Testis (tissue), 3 donors: ENCODE results near the gene C1RL. TPM values are rescaled to one million over a fixed set of nuclear protein-coding genes. Genes with fewer than 3 reads are reported as not detected.

Experiments
- DNase-seq: peaks from one replicate; pipeline ENCODE4 v3.0.0-alpha.2; 2019
- H3K27ac ChIP-seq, 2 donors: fragments of 200-600 bp; sonication (generic); one replicate each; pipeline ENCODE4 v1.5.1; 2019
- H3K27me3 ChIP-seq: fragments of 200-600 bp; sonication (generic); one replicate; pipeline ENCODE4 v1.5.1; 2019
- H3K36me3 ChIP-seq: fragments of 200-600 bp; sonication (generic); one replicate; pipeline ENCODE4 v1.5.1; 2017; ENCODE audit warnings: low read depth; ENCODE audit errors: missing control alignments
- H3K4me1 ChIP-seq: fragments of 200-600 bp; sonication (generic); one replicate; pipeline ENCODE4 v1.5.1; 2019
- H3K4me3 ChIP-seq, 2 donors: fragments of 200-600 bp; sonication (generic); one replicate each; pipeline ENCODE4 v1.5.1; 2017 to 2019
- H3K9me3 ChIP-seq: fragments of 200-600 bp; sonication (generic); one replicate; pipeline ENCODE4 v1.5.1; 2017
- POLR2A ChIP-seq: fragments of 450-650 bp; IDR thresholded peaks from one replicate; pipeline ENCODE4 v1.6.1; 2017; ENCODE audit warnings: antibody characterized with exemption, mild to moderate bottlenecking, moderate library complexity
- WGBS, 2 donors: methylation state at CpG; one replicate each; pipeline ENCODE4 v1.1.5; 2018; 5-methylcytosine and 5-hydroxymethylcytosine counted together
- intact Hi-C: fragments of 100-400 bp; cut with DNase I; formaldehyde crosslinking; loops from one replicate; pipeline ENCODE4 v1.15.1; 2023; ENCODE audit warnings: low total_unique reads
- polyA plus RNA-seq: library from polyadenylated mRNA; stranded (reverse); fragments of 350-450 nt; fragmentation: Illumina TruSeq; extraction: RNeasy Lipid Tissue Mini Kit (QIAGEN cat#74804); gene quantifications from one replicate; pipeline ENCODE4 v1.2.3, GENCODE V29; 2014; ENCODE audit warnings: low read depth, low replicate concordance; ENCODE audit not compliant: insufficient read depth
- total RNA-seq, 2 donors: library from RNA; depleted of rRNA; stranded (reverse); fragments of >200 nt; gene quantifications; one replicate each; pipeline ENCODE4 v1.2.3, GENCODE V29; 2016
- TF ChIP-seq, protein P1 (sequence below), 3 experiments: fragments of 450-650 bp in 2 of 3; fragments of 200-600 bp in 1 of 3; sonication (generic) in 1 of 3; IDR thresholded peaks; one replicate each; pipeline ENCODE4 v1.5.1; 2016 to 2019; ENCODE audit warnings: antibody characterized with exemption in 3 of 3, mild to moderate bottlenecking in 2 of 3, moderate library complexity in 1 of 3

C1RL gene
- total and polyA plus RNA-seq, 3 donors from 2014 or later, result 19.8 to 31.8 (median 23.9) TPM

GRCh38 chr12:7139200-7139599 lies 30.2 kb upstream of the C1RL start:
- DNase-seq, result no peak
- intact Hi-C loops, result no loop called here
- H3K4me3 ChIP-seq, result no peak overlapping the region
- no peak for TF ChIP-seq POLR2A
- TF ChIP-seq, protein P1, sequence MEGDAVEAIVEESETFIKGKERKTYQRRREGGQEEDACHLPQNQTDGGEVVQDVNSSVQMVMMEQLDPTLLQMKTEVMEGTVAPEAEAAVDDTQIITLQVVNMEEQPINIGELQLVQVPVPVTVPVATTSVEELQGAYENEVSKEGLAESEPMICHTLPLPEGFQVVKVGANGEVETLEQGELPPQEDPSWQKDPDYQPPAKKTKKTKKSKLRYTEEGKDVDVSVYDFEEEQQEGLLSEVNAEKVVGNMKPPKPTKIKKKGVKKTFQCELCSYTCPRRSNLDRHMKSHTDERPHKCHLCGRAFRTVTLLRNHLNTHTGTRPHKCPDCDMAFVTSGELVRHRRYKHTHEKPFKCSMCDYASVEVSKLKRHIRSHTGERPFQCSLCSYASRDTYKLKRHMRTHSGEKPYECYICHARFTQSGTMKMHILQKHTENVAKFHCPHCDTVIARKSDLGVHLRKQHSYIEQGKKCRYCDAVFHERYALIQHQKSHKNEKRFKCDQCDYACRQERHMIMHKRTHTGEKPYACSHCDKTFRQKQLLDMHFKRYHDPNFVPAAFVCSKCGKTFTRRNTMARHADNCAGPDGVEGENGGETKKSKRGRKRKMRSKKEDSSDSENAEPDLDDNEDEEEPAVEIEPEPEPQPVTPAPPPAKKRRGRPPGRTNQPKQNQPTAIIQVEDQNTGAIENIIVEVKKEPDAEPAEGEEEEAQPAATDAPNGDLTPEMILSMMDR (IDR thresholded peaks at IDR 0.05), result no peak
- WGBS, 2 donors, result 96 to 100% methylated on average over 2 of the region's 2 CpGs
- no peak overlapping the region for H3K27ac ChIP-seq
- H3K36me3 ChIP-seq, result no peaks in the 10 kb centered on the region
- no peaks in the 10 kb centered on the region for H3K9me3 ChIP-seq
- no peaks in the 10 kb centered on the region for H3K4me1 ChIP-seq
- no peaks in the 10 kb centered on the region for H3K27me3 ChIP-seq

- intact Hi-C loops, result no loop called here
- 81 to 82% methylated on average over 4 of the region's 4 CpGs for WGBS, 2 donors
- H3K9me3 ChIP-seq, result no peaks in the 10 kb centered on the region
- no peaks in the 10 kb centered on the region for H3K4me1 ChIP-seq
- H3K27me3 ChIP-seq, result no peaks in the 10 kb centered on the region
- TF ChIP-seq, protein P1 (IDR thresholded peaks at IDR 0.05), result no peak
- TF ChIP-seq POLR2A, result no peak
- H3K4me3 ChIP-seq, result no peak overlapping the region
- H3K36me3 ChIP-seq, result no peaks in the 10 kb centered on the region
- no peak for DNase-seq
- H3K27ac ChIP-seq, result no peak overlapping the region
Observed at GRCh38 chr12:7137908-7138307, 28.9 kb upstream of the C1RL start.

DNA sequence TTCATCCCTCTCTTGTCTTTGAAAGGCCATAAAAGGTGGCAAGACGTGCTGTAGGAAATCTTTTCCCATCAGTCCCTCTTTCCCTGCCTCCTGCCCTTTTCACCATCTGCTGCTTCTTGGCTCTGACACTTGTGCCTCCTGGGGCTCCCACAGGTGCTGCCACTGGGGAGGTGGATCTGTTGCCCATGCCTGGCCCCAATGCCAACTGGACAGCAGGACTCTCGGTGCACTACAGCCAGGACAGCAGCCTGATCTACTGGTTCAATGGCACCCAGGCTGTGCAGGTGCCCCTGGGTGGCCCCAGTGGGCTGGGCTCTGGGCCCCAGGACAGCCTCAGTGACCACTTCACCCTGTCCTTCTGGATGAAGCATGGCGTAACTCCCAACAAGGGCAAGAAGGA lies 27.7 kb upstream of the C1RL start:
- WGBS, 2 donors, result 88% methylated on average over 2 to 3 of the region's 3 CpGs
- Histone ChIP-seq H3K4me3 (no peak overlapping the region), H3K4me1 (no peaks in the 10 kb centered on the region), H3K36me3 (no peaks in the 10 kb centered on the region), H3K9me3 (no peaks in the 10 kb centered on the region), H3K27me3 (no peaks in the 10 kb centered on the region), H3K27ac (no peak overlapping the region)
- no peak for TF ChIP-seq POLR2A
- TF ChIP-seq, protein P1 (IDR thresholded peaks at IDR 0.05), result no peak
- intact Hi-C loops, result no loop called here
- DNase-seq, result no peak

GRCh38 chr12:7136071-7136470 lies 27.1 kb upstream of the C1RL start:
- H3K4me3 ChIP-seq, result no peak overlapping the region
- no peak overlapping the region for H3K27ac ChIP-seq
- TF ChIP-seq POLR2A, result no peak
- TF ChIP-seq, protein P1 (IDR thresholded peaks at IDR 0.05), result no peak
- no peaks in the 10 kb centered on the region for H3K27me3 ChIP-seq
- intact Hi-C loops, result no loop called here
- no peaks in the 10 kb centered on the region for H3K36me3 ChIP-seq
- no peak for DNase-seq
- H3K4me1 ChIP-seq, result no peaks in the 10 kb centered on the region
- 91 to 97% methylated on average over 7 of the region's 7 CpGs for WGBS, 2 donors
- no peaks in the 10 kb centered on the region for H3K9me3 ChIP-seq

DNA sequence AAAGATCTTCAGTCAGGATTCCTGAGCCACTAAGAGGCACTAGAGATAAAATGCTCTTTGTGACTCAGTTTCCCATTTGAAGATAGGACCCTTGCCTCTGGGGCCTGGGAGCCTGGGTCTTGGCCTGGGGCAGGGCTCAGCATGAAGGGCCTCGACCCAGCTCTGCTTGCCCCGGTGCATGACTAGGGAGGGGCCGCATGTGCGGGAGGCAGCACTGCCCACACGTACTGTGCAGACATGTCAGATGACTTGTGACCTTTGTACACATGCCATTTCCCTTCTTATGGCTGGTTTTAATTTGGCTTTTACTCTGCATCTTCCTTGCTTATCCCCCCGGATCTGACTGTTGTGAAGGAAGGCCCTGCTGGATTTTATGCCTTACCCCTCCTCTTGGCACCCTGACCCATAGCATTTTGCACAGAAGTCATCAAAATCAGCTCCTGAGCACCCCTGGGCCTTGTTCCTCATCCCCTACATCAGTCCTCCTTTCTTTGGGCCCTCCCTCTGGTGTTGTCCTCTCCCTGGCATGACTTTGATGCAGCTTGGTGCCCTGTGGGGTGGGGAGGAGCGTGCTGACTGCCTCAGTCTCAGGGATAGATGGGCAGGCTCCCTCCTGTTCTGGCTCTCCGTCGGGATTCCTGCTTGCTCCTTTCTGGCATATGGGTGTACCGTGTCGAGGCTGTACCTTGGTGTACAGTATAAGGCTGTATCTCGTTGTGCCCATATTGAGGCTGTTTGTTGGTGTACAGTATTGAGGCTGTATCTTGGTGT lies 25.6 kb upstream of the C1RL start:
- Histone ChIP-seq H3K27ac (no peak overlapping the region), H3K4me1 (peaks cover 3% of the 10 kb centered on the region), H3K27me3 (no peaks in the 10 kb centered on the region), H3K36me3 (no peaks in the 10 kb centered on the region), H3K9me3 (no peaks in the 10 kb centered on the region), H3K4me3 (no peak overlapping the region)
- no peak for DNase-seq
- 86 to 92% methylated on average over 12 of the region's 12 CpGs for WGBS, 2 donors
- intact Hi-C loops, result no loop called here
- no peak for TF ChIP-seq POLR2A
- TF ChIP-seq, protein P1 (IDR thresholded peaks at IDR 0.05), result no peak
